Kidney epithelial cell (primary cell): ENCODE results near the gene PTPA. TPM values are rescaled to one million over a fixed set of nuclear protein-coding genes. Genes with fewer than 3 reads are reported as not detected.

Source experiments
- DNase-seq: peaks from one replicate; pipeline ENCODE4 v3.0.0-alpha.2; 2010; ENCODE audit warnings: low read depth
- H3K27me3 ChIP-seq: 2 replicates; pipeline ENCODE4 v1.6.0; 2011; ENCODE audit warnings: low read length; ENCODE audit not compliant: control insufficient read depth, insufficient read depth
- H3K36me3 ChIP-seq: 2 replicates; pipeline ENCODE4 v1.5.1; 2011; ENCODE audit warnings: low read length; ENCODE audit not compliant: control insufficient read depth, insufficient read depth
- H3K4me3 ChIP-seq: 2 replicates; pipeline ENCODE4 v1.5.1; 2011; ENCODE audit warnings: low read depth, mild to moderate bottlenecking, control low read depth, low read length
- total RNA-seq: library from RNA; depleted of rRNA; stranded (reverse); fragments of >200 nt; gene quantifications from 2 replicates; pipeline ENCODE4 v1.2.3, GENCODE V29; 2015
- TF ChIP-seq, protein P1 (sequence below): IDR thresholded peaks from 2 replicates; pipeline ENCODE4 v1.5.1; 2011; ENCODE audit warnings: mild to moderate bottlenecking, moderate library complexity, low read length, control low read depth, inconsistent platforms; ENCODE audit not compliant: insufficient read depth, poor library complexity, severe bottlenecking

PTPA gene
- total RNA-seq, 1 donor from 2014 or later: 167 TPM

DNA sequence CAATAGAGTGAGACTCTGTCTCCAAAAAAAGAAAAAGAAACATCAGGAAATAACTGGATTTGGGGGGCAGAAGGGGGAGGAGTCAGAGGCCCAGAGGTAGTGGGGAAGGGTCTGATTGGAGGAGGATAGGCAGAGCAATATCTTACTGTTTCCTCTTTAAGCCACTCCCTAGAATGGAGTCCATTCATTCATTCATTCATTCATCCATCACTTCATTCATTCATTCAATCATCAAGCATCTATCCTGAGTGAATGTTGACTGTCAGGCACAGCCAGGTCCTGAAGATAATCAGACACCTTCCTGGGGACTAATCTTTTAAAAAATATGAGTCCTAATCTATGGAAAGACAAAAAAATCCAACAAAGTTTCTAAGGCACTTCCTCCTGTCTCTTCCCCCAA is 54.0 kb downstream of the PTPA start:
- Histone ChIP-seq H3K4me3 (no peak overlapping the region), H3K27me3 (no peaks in the 10 kb centered on the region), H3K36me3 (no peaks in the 10 kb centered on the region)
- DNase-seq: no peak
- TF ChIP-seq, protein P1, sequence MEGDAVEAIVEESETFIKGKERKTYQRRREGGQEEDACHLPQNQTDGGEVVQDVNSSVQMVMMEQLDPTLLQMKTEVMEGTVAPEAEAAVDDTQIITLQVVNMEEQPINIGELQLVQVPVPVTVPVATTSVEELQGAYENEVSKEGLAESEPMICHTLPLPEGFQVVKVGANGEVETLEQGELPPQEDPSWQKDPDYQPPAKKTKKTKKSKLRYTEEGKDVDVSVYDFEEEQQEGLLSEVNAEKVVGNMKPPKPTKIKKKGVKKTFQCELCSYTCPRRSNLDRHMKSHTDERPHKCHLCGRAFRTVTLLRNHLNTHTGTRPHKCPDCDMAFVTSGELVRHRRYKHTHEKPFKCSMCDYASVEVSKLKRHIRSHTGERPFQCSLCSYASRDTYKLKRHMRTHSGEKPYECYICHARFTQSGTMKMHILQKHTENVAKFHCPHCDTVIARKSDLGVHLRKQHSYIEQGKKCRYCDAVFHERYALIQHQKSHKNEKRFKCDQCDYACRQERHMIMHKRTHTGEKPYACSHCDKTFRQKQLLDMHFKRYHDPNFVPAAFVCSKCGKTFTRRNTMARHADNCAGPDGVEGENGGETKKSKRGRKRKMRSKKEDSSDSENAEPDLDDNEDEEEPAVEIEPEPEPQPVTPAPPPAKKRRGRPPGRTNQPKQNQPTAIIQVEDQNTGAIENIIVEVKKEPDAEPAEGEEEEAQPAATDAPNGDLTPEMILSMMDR: no peak

DNA sequence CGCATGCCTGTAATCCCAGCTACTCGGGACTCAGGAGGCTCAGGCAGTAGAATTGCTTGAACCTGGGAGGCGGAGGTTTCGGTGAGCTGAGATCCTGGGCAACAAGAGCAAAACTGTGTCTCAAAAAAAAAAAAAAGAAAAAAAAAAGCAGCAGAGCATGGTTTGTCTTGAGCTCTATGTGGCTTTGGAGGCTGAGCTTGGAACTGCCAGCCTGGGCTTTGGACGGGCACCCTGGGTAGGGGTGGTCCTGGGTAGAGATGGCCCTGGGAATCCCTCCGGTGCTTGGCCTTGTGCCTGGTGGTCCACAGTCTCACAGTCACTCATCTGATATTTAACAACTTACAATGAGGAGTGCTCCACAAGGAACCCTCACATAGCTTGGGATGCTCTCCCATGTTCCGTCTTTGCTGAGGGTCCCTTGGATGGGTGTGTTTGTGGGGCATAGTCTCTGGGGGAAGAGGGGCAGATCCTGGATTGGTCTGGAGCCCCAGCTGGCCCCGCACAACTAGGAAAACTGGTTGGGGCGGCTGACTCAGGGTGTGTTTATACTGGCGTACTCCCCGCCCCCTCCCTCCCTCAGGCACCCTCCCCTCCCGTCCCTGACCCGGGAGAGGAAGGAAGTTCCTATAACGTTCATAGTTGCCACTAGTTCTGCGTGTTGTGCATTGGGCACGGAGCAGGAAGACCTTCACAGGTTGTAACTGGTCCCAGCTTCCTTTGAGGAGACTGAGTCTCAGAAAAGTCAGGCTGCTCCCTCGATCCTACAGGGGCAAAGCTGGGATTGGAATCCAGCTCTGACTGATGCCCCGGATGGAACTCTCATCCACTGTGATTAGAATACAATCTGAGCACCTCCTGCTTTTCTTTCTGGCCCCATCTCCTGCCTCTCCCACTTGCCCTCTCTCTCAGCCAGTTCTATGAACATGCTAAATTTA is 55.7 kb downstream of the PTPA start:
- H3K27me3 ChIP-seq: no peaks in the 10 kb centered on the region
- no peak for DNase-seq
- TF ChIP-seq, protein P1: no peak
- H3K36me3 ChIP-seq: no peaks in the 10 kb centered on the region
- no peak overlapping the region for H3K4me3 ChIP-seq

DNA sequence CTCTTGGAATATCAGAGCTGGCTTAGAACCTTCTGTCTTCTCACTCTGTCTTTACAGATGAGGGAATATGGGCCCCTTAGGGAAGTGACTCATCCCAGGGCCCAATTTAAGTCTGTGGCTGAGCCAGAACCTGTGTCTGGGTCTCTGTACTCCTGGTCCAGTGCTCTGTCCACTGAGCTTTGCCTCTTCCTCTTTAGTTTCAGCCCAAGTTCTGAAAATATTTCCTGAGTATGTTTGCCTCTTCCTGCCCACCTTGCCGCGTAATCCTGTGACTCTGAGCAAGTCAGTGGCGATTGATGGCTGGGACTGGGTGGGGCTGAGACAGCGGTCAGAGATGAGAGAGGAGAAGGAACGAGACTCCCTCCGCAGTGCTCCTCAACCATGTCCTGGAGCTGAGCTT is 59.0 kb downstream of the PTPA start:
- Histone ChIP-seq H3K27me3 (no peaks in the 10 kb centered on the region), H3K4me3 (no peak overlapping the region), H3K36me3 (no peaks in the 10 kb centered on the region)
- DNase-seq: no peak
- TF ChIP-seq, protein P1: no peak

DNA sequence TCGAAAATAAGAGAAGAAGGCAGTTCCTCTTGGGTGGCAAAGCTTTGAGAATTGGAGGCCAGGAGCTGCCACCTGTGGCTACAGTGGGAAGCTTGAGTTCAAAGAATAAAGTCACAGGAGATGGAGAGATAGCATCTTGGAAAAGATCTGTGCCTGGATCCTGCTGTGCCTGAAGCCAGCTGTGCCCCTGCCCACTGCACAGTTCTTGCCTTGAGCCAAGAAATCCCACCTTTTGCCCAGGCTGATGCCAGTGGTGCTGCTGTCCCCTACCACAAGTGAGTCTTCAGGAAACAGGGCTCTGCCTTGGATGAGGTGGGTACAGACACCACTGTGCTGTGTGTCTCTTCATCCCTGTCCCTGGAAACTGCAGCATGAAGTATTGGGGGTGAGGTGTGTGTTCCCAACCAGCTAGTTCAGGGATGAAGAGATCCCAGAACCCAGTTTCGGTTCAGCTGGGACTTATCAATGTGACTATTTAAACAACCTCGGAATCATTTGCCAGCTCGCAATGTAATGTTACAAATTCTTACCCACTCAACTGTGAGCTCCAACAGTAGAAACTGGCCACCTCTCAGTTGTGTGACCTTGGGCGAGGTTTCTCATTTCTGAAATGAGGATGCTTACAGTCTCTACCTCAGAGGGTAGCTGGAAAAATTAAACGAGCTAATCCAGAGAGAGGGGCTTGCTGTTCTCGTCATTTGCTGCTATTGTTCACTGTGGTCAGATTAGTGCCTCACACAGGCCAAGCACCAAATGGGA is 61.0 kb downstream of the PTPA start:
- DNase-seq: no peak
- H3K36me3 ChIP-seq: no peaks in the 10 kb centered on the region
- TF ChIP-seq, protein P1: no peak
- no peaks in the 10 kb centered on the region for H3K27me3 ChIP-seq
- H3K4me3 ChIP-seq: no peak overlapping the region

DNA sequence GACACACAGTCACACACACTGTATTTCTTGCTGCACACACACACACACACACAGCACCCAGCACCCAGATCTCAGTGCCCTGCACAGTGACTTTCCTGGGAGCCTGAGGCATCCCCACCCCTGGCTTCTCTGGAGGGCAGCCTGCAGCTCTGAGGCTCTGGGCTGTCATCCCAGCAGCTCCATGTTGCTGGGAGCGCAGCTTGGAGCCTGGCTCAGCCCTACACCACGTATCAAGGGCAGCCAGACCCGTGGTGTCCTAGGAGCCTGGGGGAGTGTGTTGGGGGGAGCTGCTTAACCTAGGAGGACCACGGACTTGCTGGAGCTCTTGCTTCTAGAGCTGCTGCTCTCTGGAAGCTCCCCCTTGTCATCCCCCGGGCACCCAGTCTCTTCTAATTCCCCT is 61.6 kb downstream of the PTPA start:
- no peak for DNase-seq
- Histone ChIP-seq H3K4me3 (no peak overlapping the region), H3K27me3 (no peaks in the 10 kb centered on the region), H3K36me3 (no peaks in the 10 kb centered on the region)
- TF ChIP-seq, protein P1: no peak
